Measurements from ENCODE around the gene PHACTR3.

PHACTR3 gene

DNA sequence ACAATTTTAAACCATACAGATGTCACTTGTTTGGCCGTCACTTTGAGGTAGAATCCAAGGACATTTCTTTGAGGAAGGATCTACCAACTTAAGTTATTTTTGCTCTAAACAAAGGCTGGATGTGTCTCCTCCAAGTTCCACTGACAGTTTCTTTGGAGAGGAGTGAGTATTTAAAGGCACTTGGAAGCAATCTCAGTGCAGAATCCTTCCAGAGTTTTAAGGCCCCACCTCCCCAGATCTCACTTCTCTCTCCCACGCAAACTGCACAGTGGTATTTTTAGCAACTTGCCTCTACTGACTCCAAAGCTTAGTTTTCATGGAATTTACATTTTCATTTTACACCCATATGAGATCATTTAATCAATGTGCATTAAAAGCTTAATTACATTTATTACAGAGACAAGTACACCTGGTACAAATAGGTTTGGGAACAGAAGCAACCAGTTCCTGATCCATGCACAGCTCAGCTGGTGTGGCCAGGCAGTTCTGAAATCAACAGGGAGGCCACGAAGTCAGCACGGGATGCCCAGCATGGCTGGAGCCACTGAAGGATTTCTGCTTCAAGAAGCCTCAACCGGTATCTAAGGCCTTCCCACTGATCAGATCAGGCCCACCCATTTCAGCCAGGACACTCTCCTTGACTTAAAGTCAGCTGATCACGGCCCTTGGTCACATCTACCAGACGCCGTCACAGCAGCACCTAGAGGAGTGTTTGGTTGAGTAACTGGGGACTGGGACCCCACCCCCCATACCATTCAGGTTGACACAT is 219.3 kb downstream of the PHACTR3 start:
- no peak overlapping the region for H3K4me3 ChIP-seq (ENCODE audit: low read length)
- TF ChIP-seq, protein P1, sequence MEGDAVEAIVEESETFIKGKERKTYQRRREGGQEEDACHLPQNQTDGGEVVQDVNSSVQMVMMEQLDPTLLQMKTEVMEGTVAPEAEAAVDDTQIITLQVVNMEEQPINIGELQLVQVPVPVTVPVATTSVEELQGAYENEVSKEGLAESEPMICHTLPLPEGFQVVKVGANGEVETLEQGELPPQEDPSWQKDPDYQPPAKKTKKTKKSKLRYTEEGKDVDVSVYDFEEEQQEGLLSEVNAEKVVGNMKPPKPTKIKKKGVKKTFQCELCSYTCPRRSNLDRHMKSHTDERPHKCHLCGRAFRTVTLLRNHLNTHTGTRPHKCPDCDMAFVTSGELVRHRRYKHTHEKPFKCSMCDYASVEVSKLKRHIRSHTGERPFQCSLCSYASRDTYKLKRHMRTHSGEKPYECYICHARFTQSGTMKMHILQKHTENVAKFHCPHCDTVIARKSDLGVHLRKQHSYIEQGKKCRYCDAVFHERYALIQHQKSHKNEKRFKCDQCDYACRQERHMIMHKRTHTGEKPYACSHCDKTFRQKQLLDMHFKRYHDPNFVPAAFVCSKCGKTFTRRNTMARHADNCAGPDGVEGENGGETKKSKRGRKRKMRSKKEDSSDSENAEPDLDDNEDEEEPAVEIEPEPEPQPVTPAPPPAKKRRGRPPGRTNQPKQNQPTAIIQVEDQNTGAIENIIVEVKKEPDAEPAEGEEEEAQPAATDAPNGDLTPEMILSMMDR (conservative IDR thresholded peaks at IDR 0.05; ENCODE audit: low read length) = no peak
- DNase-seq (ENCODE audit: low read depth) = no peak

DNA sequence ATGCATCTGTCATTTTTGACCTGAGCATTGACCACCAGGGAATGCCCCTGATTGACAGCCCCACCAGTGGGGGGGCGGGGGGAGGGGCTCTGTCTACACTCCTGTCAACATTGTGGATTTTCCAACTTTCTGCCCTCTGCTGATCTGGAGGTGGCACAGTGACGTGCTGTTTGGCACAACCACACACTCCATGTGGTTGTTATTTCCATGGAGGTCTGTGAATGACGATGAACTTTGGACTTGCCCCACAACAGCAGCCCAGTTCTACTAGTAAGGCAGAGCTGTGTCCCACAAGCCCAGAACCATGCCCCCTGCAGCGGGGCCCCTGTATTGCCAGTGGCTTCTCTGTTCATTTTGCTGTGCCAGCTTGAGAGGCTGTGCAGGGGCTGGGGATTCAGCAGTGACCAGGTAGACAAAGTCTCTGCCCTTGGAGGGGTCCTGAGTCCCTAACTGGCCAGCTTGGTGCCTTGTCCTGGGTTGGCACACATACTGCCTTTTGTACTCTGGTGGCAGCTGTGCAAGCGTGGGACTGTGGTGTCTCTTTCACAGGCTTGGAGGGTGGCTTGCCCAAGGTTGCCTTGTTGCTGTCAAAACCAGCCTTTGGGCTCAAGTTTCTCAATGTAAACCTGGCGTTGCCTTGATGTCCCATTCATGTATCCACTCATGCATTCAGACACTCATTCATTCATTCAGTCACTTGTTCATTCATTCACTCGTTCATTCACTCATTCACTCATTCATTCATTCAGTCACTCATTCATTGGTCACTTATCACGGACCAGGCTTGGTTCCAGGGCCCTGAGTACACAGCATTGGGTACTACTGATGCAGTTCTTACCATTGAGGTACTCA is 220.6 kb downstream of the PHACTR3 start:
- H3K4me3 ChIP-seq (ENCODE audit: low read length) = no peak overlapping the region
- no peak for DNase-seq (ENCODE audit: low read depth)
- TF ChIP-seq, protein P1 (conservative IDR thresholded peaks at IDR 0.05; ENCODE audit: low read length) = no peak

GRCh38 chr20:59825563-59825920 is 221.2 kb downstream of the PHACTR3 start:
- DNase-seq (ENCODE audit: low read depth) = no peak
- TF ChIP-seq, protein P1 (conservative IDR thresholded peaks at IDR 0.05; ENCODE audit: low read length) = no peak
- H3K4me3 ChIP-seq (ENCODE audit: low read length) = no peak overlapping the region

DNA sequence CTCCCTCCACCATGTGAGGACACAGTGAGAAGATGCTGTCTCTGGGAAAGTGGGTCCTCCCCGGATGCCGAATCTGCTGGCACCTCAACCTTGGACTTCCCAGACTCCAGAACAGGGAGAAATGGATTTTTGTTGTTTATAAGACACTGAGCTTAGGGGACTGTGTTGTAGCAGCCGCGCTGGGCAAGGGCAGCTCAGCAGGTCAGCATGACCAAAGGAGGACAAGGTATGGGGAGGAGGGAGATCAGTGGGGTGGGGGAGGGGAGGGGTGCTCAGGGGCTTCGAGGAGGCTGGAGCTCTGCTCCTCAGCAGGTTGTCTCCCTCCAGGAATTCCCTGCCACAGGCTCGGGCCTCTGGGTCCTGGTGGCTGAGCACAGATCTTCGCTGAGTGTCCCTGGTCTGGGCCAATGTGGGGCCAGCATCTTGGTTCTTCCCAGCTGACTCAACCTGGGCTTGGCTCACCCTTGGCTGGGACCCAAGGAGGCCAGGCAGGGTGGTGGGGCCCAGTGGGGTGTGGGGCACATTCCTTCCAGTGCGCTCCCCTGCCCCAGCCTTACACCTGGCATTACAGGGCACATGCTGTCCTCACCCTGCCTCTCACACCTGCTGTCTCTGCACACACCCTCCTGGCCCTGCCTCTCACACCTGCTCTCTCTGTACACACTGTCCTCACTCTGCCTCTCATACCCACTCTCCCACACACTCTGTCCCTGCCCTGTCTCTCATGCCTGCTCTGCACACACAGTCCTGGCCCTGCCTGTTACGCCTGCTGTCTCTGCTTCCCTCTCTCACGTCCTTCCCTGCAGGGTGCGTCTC is 221.8 kb downstream of the PHACTR3 start:
- DNase-seq (ENCODE audit: low read depth) = no peak
- no peak overlapping the region for H3K4me3 ChIP-seq (ENCODE audit: low read length)
- TF ChIP-seq, protein P1 (conservative IDR thresholded peaks at IDR 0.05; ENCODE audit: low read length) = no peak

- H3K4me3 ChIP-seq (ENCODE audit: low read length) = no peak overlapping the region
- no peak for DNase-seq (ENCODE audit: low read depth)
- TF ChIP-seq, protein P1 (conservative IDR thresholded peaks at IDR 0.05; ENCODE audit: low read length) = no peak
These were observed 223.1 kb downstream of the PHACTR3 start for GRCh38 chr20:59827138-59828056.
